MCF 10A (cell line): ENCODE measurements around the gene PNMA8A. TPM values are rescaled to one million over a fixed set of nuclear protein-coding genes. Genes with fewer than 3 reads are reported as not detected.
A peak's percentile ranks its signal among the peaks of the same experiment; 100 is the strongest.

Experiments used
- BruUV-seq: library from RNA; stranded (reverse); fragments of 400-500 nt; replicated peaks from 2 replicates; lab custom pipeline; 2021; lab: Mats Ljungman, UMichigan
- CTCF ChIA-PET: fragments of 300-600 bp; sonication (Branson Sonifier 250); formaldehyde crosslinking; extraction: SDS; loops from one replicate; lab custom pipeline; 2021; ENCODE audit warnings: antibody characterized with exemption, inconsistent platforms; lab: Yijun Ruan, JAX
- POLR2A ChIA-PET: fragments of 300-600, 350-650 bp; sonication (Branson Sonifier 250); formaldehyde crosslinking; extraction: SDS; loops from one replicate; lab custom pipeline; 2020; ENCODE audit warnings: antibody characterized with exemption, inconsistent platforms; lab: Yijun Ruan, JAX
- DNase-seq: peaks from one replicate; pipeline ENCODE4 v3.0.0-alpha.2; 2018; ENCODE audit not compliant: unreplicated experiment
- H3K27ac Mint-ChIP-seq: one replicate; pipeline ENCODE4 v1.8.0; 2022; ENCODE audit warnings: mild to moderate bottlenecking, low read depth, mixed read lengths; ENCODE audit not compliant: unreplicated experiment
- H3K27me3 Mint-ChIP-seq: one replicate; pipeline ENCODE4 v1.8.0; 2022; ENCODE audit warnings: mixed read lengths; ENCODE audit not compliant: insufficient read depth, unreplicated experiment
- H3K36me3 Mint-ChIP-seq: one replicate; pipeline ENCODE4 v1.8.0; 2022; ENCODE audit warnings: mild to moderate bottlenecking, moderate library complexity, mixed read lengths; ENCODE audit not compliant: insufficient read depth, unreplicated experiment
- H3K4me1 Mint-ChIP-seq: one replicate; pipeline ENCODE4 v1.8.0; 2022; ENCODE audit warnings: mixed read lengths; ENCODE audit not compliant: insufficient read depth, unreplicated experiment
- H3K4me3 Mint-ChIP-seq: one replicate; pipeline ENCODE4 v1.8.0; 2022; ENCODE audit warnings: mild to moderate bottlenecking, moderate library complexity, mixed read lengths; ENCODE audit not compliant: unreplicated experiment
- H3K9me3 Mint-ChIP-seq: one replicate; pipeline ENCODE4 v1.8.0; 2022; ENCODE audit warnings: mixed read lengths; ENCODE audit not compliant: unreplicated experiment
- intact Hi-C: fragments of 100-400 bp; cut with micrococcal nuclease; formaldehyde crosslinking; loops from 2 replicates; pipeline ENCODE4 v1.14.1; 2022
- total RNA-seq: library from RNA; stranded (reverse); gene quantifications from 2 replicates; pipeline ENCODE4 v1.2.3, GENCODE V29; 2022
- TF ChIP-seq, protein P1 (sequence below): fragments of 200-600 bp; IDR thresholded peaks from one replicate; pipeline ENCODE4 v1.8.0; 2022; ENCODE audit warnings: antibody characterized with exemption, mild to moderate bottlenecking; ENCODE audit not compliant: unreplicated experiment

PNMA8A gene
- total RNA-seq, 1 experiment from 2014 or later, result 7.6 TPM

DNA sequence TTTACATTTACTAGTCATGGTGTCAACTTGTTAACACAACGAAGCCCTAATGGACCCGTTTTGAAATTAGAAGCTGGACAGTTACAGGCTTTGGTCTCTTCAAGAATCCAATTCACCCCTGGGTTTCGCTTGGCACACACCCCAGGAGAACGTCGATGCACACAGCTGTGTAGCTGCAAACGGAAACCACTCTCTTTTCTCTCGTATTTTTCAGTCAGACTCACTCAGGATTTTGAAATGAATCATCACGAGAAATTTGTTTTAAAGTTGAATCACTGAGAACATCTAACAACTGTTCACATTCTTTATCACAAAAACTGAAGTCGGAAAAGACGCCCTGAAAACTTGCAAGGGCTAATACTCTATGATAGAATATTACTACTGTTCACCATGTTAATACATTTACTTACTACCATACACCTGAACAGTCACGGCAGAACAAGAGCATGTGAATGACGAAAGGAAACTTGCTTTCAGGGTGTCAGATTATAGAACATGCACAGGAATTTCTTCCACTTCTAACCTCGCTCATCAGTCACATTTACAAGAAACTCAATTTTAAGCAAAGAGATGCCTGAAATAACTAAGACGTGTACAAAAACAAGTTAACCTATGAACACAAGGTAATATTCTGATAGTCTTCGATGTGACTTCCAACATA lies 4.7 kb downstream of the PNMA8A start:
- POLR2A ChIA-PET, result interaction anchor here (0.6 to 3.6 kb wide), 7 partner anchors 9 to 1043 kb away, joined by 3 to 25 read pairs (median 4); partner anchors contain the start of gene ERCC1
- intact Hi-C loops, result no loop called here
- Mint-ChIP-seq H3K27me3 (no peaks in the 10 kb centered on the region), H3K9me3 (no peaks in the 10 kb centered on the region), H3K27ac (peak overlapping the region; percentile 81), H3K4me1 (peaks cover 15% of the 10 kb centered on the region), H3K36me3 (peaks cover 6% of the 10 kb centered on the region), H3K4me3 (peak overlapping the region; percentile 59)
- CTCF ChIA-PET, result interaction anchor here (0.6 to 1.2 kb wide), 4 partner anchors 18 to 120 kb away, joined by 3 to 5 read pairs (median 4); partner anchors contain the start of gene PPP5C
- DNase-seq, result peak; percentile 75
- TF ChIP-seq, protein P1, sequence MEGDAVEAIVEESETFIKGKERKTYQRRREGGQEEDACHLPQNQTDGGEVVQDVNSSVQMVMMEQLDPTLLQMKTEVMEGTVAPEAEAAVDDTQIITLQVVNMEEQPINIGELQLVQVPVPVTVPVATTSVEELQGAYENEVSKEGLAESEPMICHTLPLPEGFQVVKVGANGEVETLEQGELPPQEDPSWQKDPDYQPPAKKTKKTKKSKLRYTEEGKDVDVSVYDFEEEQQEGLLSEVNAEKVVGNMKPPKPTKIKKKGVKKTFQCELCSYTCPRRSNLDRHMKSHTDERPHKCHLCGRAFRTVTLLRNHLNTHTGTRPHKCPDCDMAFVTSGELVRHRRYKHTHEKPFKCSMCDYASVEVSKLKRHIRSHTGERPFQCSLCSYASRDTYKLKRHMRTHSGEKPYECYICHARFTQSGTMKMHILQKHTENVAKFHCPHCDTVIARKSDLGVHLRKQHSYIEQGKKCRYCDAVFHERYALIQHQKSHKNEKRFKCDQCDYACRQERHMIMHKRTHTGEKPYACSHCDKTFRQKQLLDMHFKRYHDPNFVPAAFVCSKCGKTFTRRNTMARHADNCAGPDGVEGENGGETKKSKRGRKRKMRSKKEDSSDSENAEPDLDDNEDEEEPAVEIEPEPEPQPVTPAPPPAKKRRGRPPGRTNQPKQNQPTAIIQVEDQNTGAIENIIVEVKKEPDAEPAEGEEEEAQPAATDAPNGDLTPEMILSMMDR, result no peak
- TSS peak; percentile 22 for BruUV-seq

DNA sequence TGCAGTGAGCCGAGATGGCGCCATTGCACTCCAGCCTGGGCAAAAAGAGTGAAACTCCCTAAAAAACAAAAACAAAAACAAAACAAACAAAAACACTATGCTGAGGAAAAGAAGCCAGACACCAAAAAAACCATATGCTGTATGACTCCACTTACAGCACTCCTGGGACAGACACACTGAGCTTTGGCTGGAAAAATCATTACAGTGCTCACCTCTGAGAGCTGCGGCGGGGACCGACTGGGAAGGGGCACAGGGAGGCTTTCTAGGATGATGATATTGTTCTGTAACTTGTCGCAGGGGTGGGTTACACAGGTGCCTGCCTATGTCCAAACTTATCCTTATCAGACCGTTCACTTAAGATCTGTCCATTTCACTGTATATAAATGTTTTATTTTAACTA lies 7.8 kb downstream of the PNMA8A start:
- no TSS peak for BruUV-seq
- no peaks in the 10 kb centered on the region for H3K36me3 Mint-ChIP-seq
- TF ChIP-seq, protein P1, result no peak
- POLR2A ChIA-PET, result interaction anchor here (0.6 to 3.6 kb wide), 3 partner anchors 10 to 19 kb away, joined by 3 to 25 read pairs (median 8); no protein-coding TSS in a partner anchor
- H3K4me3 Mint-ChIP-seq, result no peak overlapping the region
- H3K9me3 Mint-ChIP-seq, result no peaks in the 10 kb centered on the region
- intact Hi-C loops, result no loop called here
- CTCF ChIA-PET, result interaction anchor here (0.6 to 1.1 kb wide), 2 partner anchors 10 to 60 kb away, joined by 4 to 5 read pairs; no protein-coding TSS in a partner anchor
- H3K27ac Mint-ChIP-seq, result no peak overlapping the region
- peaks cover 15% of the 10 kb centered on the region for H3K4me1 Mint-ChIP-seq
- H3K27me3 Mint-ChIP-seq, result no peaks in the 10 kb centered on the region
- no peak for DNase-seq

DNA sequence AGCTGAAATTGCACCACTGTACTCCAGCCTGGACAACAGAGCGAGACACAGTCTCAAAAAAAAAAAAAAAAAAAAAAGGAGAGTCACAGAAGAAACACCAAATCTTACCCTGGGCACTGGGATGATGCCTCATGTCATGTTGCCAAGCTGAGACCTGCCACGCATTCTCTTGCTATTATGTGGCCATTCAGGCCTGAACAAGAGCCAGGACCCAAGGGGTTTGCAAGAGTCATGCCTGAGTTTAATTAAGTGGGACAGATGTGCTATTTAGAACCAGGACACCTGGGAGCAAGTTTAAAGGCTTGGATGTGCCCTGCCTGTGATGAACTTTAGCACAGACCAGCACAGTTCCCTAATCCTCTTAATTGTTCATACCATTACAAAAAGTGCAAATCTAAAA lies 9.8 kb downstream of the PNMA8A start:
- intact Hi-C loops, result no loop called here
- DNase-seq, result peak; percentile 73
- Mint-ChIP-seq H3K4me3 (no peak overlapping the region), H3K9me3 (no peaks in the 10 kb centered on the region), H3K27me3 (no peaks in the 10 kb centered on the region), H3K27ac (no peak overlapping the region), H3K4me1 (peaks cover 3% of the 10 kb centered on the region), H3K36me3 (no peaks in the 10 kb centered on the region)
- ChIA-PET POLR2A (interaction anchor here (0.6 to 3.1 kb wide), 6 partner anchors 9 to 346 kb away, joined by 3 to 31 read pairs (median 4); partner anchors contain the start of gene PNMA8A), CTCF (interaction anchor here (0.6 to 1.5 kb wide), 3 partner anchors 26 to 579 kb away, joined by 3 to 7 read pairs (median 4); no protein-coding TSS in a partner anchor)
- no TSS peak for BruUV-seq
- TF ChIP-seq, protein P1, result no peak

DNA sequence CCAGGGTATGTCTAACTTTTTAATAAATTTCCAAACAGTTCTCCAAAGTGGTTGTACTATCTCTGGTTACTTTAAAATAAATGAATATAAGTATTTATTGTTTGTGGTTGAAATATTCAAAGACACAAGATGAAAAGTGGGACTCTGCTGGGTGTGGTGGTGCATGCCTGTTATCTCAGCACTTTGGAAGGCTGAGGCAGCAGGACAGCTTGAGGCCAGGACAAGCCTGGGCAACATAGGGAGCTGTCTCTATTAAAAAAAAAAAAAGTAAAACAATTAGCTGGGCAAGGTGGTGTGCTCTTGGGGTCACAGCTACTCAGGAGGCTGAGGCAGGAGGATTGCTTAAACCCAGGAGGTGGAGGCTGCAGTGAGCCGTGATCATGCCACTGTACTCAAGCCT lies 10.4 kb downstream of the PNMA8A start:
- ChIA-PET POLR2A (interaction anchor here (0.9 to 3.1 kb wide), 6 partner anchors 9 to 346 kb away, joined by 3 to 31 read pairs (median 4); partner anchors contain the start of gene PNMA8A), CTCF (interaction anchor here (0.6 to 1.5 kb wide), 4 partner anchors 8 to 268 kb away, joined by 3 to 7 read pairs (median 4); no protein-coding TSS in a partner anchor)
- peaks cover 4% of the 10 kb centered on the region for H3K4me1 Mint-ChIP-seq
- no peak for DNase-seq
- H3K36me3 Mint-ChIP-seq, result no peaks in the 10 kb centered on the region
- no TSS peak for BruUV-seq
- H3K9me3 Mint-ChIP-seq, result no peaks in the 10 kb centered on the region
- no peak overlapping the region for H3K4me3 Mint-ChIP-seq
- H3K27ac Mint-ChIP-seq, result peak overlapping the region; percentile 51
- H3K27me3 Mint-ChIP-seq, result no peaks in the 10 kb centered on the region
- intact Hi-C loops, result no loop called here
- TF ChIP-seq, protein P1, result no peak
